Esophagus squamous epithelium (tissue), 4 donors: ENCODE results near the gene CDK5RAP1.

ENCODE experiments used
- POLR2A ChIP-seq, 4 donors: fragments of 450-650 bp; IDR thresholded peaks; one replicate each; pipeline ENCODE4 v1.6.1; 2017; ENCODE audit warnings: antibody characterized with exemption in 4 of 4, mild to moderate bottlenecking in 4 of 4, moderate library complexity in 3 of 4
- TF ChIP-seq, protein P1 (sequence below), 6 experiments: fragments of 450-650 bp in 4 of 6; fragments of 200-600 bp in 2 of 6; sonication (generic) in 2 of 6; IDR thresholded peaks; one replicate each; pipeline ENCODE4 v1.5.1; 2016 to 2019; ENCODE audit warnings: antibody characterized with exemption in 6 of 6, mild to moderate bottlenecking in 4 of 6, moderate library complexity in 4 of 6

DNA sequence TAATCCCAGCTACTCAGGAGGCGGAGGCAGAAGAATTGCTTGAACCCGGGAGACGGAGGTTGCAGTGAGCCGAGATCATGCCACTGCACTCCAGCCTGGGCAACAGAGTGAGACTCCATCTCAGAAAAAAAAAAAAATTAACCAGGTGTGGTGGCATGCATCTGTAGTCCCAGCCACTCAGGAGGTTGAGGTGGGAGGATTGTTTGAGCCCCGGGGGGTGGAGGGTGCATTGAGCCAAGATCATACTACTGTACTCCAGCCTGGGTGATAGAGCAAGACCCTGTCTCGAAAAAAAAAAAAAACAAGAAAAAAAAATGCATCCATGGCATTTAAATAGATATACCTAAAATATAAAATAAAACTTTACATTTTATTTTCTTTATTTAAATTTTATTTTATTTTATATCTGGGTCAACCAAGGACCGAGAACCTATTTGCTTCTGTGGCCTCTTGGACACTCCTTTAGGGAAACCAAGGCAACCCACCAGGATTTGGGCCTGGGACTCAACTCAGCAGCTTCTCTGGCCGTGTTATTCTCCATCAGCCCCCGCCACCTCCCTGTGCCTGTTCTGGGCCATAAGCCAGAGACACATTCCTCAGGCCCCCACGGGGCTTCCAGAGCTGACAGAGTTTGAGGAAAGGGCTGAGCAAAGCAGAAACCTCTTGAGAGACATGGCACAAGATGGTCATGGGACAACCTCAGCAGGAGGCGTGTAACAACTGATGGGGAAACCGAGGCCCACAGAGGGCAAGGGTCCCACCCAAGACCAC lies 36.0 kb upstream of the CDK5RAP1 start:
- TF ChIP-seq, protein P1, sequence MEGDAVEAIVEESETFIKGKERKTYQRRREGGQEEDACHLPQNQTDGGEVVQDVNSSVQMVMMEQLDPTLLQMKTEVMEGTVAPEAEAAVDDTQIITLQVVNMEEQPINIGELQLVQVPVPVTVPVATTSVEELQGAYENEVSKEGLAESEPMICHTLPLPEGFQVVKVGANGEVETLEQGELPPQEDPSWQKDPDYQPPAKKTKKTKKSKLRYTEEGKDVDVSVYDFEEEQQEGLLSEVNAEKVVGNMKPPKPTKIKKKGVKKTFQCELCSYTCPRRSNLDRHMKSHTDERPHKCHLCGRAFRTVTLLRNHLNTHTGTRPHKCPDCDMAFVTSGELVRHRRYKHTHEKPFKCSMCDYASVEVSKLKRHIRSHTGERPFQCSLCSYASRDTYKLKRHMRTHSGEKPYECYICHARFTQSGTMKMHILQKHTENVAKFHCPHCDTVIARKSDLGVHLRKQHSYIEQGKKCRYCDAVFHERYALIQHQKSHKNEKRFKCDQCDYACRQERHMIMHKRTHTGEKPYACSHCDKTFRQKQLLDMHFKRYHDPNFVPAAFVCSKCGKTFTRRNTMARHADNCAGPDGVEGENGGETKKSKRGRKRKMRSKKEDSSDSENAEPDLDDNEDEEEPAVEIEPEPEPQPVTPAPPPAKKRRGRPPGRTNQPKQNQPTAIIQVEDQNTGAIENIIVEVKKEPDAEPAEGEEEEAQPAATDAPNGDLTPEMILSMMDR (IDR thresholded peaks at IDR 0.05): no peak
- TF ChIP-seq POLR2A (IDR thresholded peaks at IDR 0.05): no peak
